Measurements from ENCODE around the gene CLEC5A.
"Not testable (repeated sequence)": the region's sequence is repeated elsewhere in the genome, so short reads cannot be mapped to it uniquely, and the experiment has no call there.

Gene CLEC5A

DNA sequence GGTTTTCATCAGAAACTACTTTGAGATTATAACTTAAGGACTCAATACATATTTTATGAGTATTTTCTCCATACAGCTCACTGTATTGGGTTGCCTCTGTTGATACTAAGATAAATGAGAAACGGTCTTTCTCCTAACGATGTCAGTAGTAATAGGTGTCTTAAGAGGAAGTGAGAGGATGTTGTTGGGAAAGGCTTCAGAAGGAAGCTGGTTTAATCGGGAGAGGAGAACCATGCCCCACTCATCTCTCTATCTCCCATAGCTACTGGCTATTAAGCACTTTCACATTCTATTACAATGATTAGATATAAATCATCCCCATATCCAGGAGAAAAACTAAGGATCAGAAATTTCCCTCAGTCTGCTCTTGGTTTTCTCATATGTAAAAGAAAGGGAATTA lies 2.0 kb downstream of the CLEC5A start:
- H3K27ac ChIP-seq (ENCODE audit: low read length) = no peak overlapping the region
- no peaks in the 10 kb centered on the region for H3K4me1 ChIP-seq (ENCODE audit: insufficient read depth, low read length)
- H3K36me3 ChIP-seq (ENCODE audit: insufficient read depth, low read depth, low read length) = no peaks in the 10 kb centered on the region
- H3K4me3 ChIP-seq (ENCODE audit: low read length) = no peak overlapping the region
- no peak overlapping the region for H3K9ac ChIP-seq (ENCODE audit: low read depth, low read length)
- no peaks in the 10 kb centered on the region for H3K27me3 ChIP-seq (ENCODE audit: insufficient read depth, low read length)
- H3K9me3 ChIP-seq (ENCODE audit: insufficient read depth, low read depth, low read length) = peaks cover 8% of the 10 kb centered on the region; the same call in 1 of the 2 replicates

DNA sequence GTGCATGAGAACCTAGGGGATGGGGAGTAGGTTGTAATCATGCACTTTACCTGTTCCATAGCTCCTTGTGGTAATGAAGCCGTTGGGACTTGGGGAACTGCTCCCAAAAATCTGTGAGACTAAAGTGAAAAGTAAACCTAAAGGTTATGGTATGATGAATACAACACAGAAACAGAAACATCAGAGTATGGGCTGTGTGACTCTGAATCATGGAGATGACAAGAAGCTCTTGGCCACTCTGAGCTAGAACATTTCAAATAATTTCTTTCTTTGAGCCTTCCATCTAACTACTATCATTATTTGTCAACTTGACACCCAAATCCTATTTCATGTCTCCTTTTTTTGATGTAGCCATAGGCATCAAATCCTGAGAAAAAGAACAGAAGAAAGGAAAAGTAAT lies 2.9 kb downstream of the CLEC5A start:
- H3K4me3 ChIP-seq (ENCODE audit: low read length) = no peak overlapping the region
- H3K27me3 ChIP-seq (ENCODE audit: insufficient read depth, low read length) = no peaks in the 10 kb centered on the region
- H3K27ac ChIP-seq (ENCODE audit: low read length) = no peak overlapping the region
- H3K9ac ChIP-seq (ENCODE audit: low read depth, low read length) = no peak overlapping the region
- H3K9me3 ChIP-seq (ENCODE audit: insufficient read depth, low read depth, low read length) = peaks cover 8% of the 10 kb centered on the region; the same call in 1 of the 2 replicates
- no peaks in the 10 kb centered on the region for H3K4me1 ChIP-seq (ENCODE audit: insufficient read depth, low read length)
- H3K36me3 ChIP-seq (ENCODE audit: insufficient read depth, low read depth, low read length) = no peaks in the 10 kb centered on the region

DNA sequence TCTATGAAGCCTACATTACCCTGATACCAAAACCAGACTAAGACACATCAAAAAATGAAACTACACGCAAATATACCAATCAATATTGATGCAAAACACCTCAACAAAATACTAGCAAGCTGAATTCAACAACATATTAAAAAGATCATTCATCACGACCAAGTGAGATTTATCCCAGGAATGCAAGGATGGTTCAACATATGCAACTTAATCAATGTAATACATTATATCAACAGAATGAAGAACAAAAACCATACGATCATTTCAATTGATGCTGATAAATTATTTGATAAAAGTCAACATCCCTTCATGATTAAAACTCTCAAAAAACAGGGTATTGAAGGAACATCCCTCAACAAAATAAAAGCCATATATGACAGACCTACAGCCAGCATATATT lies 5.7 kb downstream of the CLEC5A start:
- H3K4me3 ChIP-seq (ENCODE audit: low read length) = no peak overlapping the region
- peaks cover 8% of the 10 kb centered on the region; the same call in 1 of the 2 replicates for H3K9me3 ChIP-seq (ENCODE audit: insufficient read depth, low read depth, low read length)
- no peak overlapping the region for H3K27ac ChIP-seq (ENCODE audit: low read length)
- no peaks in the 10 kb centered on the region for H3K4me1 ChIP-seq (ENCODE audit: insufficient read depth, low read length)
- no peak overlapping the region for H3K9ac ChIP-seq (ENCODE audit: low read depth, low read length)
- H3K27me3 ChIP-seq (ENCODE audit: insufficient read depth, low read length) = no peaks in the 10 kb centered on the region
- no peaks in the 10 kb centered on the region for H3K36me3 ChIP-seq (ENCODE audit: insufficient read depth, low read depth, low read length)

DNA sequence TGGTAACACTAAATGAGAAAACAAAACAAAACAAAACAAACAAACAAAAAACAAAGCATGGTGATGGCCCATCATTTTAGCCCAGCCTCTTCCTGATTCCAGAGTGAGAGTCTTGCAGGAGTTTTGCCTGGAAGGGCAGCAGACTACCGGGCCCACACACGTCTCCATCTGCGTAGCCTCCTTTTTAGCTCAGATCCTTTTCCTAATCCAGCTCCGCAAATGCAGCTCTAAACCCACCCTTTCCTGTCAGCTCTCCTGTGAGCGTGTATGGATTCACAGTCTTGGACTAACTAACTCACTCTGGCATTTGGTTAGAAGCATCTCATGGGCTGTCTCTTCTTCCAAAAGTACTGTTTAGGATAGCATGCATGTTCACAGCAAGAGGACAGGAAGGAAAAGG lies 16.6 kb downstream of the CLEC5A start:
- Histone ChIP-seq H3K27me3 (ENCODE audit: insufficient read depth, low read length) (no peaks in the 10 kb centered on the region), H3K9ac (ENCODE audit: low read depth, low read length) (no peak overlapping the region), H3K27ac (ENCODE audit: low read length) (no peak overlapping the region), H3K4me1 (ENCODE audit: insufficient read depth, low read length) (no peaks in the 10 kb centered on the region), H3K4me3 (ENCODE audit: low read length) (no peak overlapping the region), H3K9me3 (ENCODE audit: insufficient read depth, low read depth, low read length) (no peaks in the 10 kb centered on the region), H3K36me3 (ENCODE audit: insufficient read depth, low read depth, low read length) (no peaks in the 10 kb centered on the region)

DNA sequence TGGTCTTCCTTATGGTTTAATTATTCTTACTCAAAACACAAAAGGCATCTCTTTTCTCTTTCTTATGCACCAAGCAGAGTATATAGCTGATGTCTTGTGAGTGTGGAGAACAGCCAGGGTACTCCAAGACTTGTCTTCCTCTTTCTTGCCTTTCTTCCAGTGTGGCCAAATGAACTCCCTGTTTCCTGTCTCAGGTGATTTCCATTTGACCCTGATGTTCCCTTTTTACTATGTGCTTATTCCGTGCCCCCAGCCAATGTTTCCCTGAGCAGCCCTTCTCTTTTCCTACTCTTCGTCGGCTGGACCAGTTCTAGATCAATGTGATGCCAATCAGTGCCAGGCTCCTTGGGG lies 18.0 kb downstream of the CLEC5A start:
- no peaks in the 10 kb centered on the region for H3K4me1 ChIP-seq (ENCODE audit: insufficient read depth, low read length)
- no peaks in the 10 kb centered on the region for H3K9me3 ChIP-seq (ENCODE audit: insufficient read depth, low read depth, low read length)
- H3K27me3 ChIP-seq (ENCODE audit: insufficient read depth, low read length) = no peaks in the 10 kb centered on the region
- H3K36me3 ChIP-seq (ENCODE audit: insufficient read depth, low read depth, low read length) = no peaks in the 10 kb centered on the region
- no peak overlapping the region for H3K9ac ChIP-seq (ENCODE audit: low read depth, low read length)
- no peak overlapping the region for H3K27ac ChIP-seq (ENCODE audit: low read length)
- H3K4me3 ChIP-seq (ENCODE audit: low read length) = no peak overlapping the region

DNA sequence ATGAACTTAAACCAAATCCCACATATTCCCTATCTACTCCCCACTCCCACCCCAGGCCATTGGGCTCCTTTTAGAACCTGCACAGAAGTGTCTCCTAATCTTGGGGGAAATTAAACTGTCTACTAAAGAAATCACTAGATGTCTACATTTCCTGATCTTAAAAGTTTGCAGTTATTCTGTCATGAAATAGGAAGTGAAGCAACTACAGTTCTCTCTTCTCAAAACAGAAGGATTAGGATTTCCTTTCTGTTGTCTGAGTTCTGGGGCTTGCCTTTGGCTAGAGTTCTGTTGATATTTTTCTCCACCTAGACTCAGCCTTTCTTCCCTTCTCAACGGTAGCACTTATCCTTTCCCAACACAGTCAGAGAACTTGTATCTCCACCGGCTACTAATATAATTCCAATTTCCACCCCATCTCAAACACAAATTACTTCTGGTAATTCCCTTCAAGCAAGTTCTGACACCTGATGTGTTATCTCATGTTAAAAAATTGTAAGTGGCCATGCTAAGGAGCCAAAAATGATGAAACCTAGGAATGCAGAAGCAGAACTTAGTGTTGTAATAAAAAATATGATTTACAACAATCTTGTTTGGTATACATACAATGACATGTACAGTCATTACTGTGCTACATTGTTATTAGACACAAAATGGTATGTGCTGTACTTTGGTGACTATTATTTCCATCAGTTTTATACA lies 18.5 kb downstream of the CLEC5A start:
- Histone ChIP-seq H3K4me1 (ENCODE audit: insufficient read depth, low read length) (no peaks in the 10 kb centered on the region), H3K4me3 (ENCODE audit: low read length) (no peak overlapping the region), H3K9me3 (ENCODE audit: insufficient read depth, low read depth, low read length) (no peaks in the 10 kb centered on the region), H3K9ac (ENCODE audit: low read depth, low read length) (no peak overlapping the region), H3K27ac (ENCODE audit: low read length) (no peak overlapping the region), H3K27me3 (ENCODE audit: insufficient read depth, low read length) (no peaks in the 10 kb centered on the region), H3K36me3 (ENCODE audit: insufficient read depth, low read depth, low read length) (no peaks in the 10 kb centered on the region)

DNA sequence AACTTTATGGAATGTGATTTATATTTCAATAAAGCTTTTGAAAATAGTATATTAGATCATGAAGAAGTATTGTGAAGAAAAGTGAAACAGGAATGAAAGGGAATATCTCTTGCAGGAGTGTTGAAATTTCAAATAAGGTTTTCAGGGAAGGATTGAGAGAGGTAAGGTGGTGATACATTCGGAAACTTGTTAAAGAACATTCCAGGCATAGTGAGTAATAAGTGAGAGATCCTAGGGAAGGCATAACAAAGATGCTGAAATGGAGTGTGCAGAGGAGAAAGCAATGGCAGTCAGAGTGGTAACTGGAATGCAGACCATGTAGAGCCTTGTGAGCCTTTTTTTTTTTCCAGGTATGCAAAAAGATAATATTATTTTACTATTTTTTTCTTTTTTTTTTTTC lies 26.5 kb downstream of the CLEC5A start:
- Histone ChIP-seq H3K27ac (ENCODE audit: low read length) (no peak overlapping the region), H3K4me1 (ENCODE audit: insufficient read depth, low read length) (no peaks in the 10 kb centered on the region), H3K36me3 (ENCODE audit: insufficient read depth, low read depth, low read length) (no peaks in the 10 kb centered on the region), H3K27me3 (ENCODE audit: insufficient read depth, low read length) (no peaks in the 10 kb centered on the region), H3K9ac (ENCODE audit: low read depth, low read length) (no peak overlapping the region), H3K9me3 (ENCODE audit: insufficient read depth, low read depth, low read length) (no peaks in the 10 kb centered on the region), H3K4me3 (ENCODE audit: low read length) (no peak overlapping the region)

DNA sequence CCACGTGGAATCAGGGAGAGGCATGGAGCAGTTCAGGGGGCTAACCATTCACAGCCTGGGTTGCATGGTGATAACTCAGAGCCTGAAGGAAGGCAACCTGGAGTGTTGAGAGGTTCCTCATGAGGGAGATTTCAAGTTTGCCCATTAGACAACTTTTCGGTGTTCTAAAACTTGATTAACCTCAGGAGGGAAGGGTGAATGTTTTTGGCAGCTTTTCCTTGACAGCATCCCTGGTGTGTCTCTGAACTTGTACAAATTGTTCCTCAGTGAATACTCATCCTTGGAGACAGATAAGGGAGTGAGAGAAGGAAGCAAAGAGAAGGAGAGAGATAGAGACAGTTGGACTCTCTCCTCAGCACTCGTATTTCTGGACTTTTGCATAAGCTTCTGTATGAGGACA lies 30.7 kb downstream of the CLEC5A start, which contains the start of gene OR9A4:
Gene OR9A4 (plus strand): TSS at position 301 of the 400 bp plus-strand sequence. CDS start 2,477 bp downstream, outside the sequence.
- Histone ChIP-seq H3K27me3 (ENCODE audit: insufficient read depth, low read length) (no peaks in the 10 kb centered on the region), H3K9ac (ENCODE audit: low read depth, low read length) (no peak within 1 kb of the TSS), H3K4me3 (ENCODE audit: low read length) (no peak within 1 kb of the TSS), H3K36me3 (ENCODE audit: insufficient read depth, low read depth, low read length) (no peaks in the 10 kb centered on the region), H3K9me3 (ENCODE audit: insufficient read depth, low read depth, low read length) (no peaks in the 10 kb centered on the region), H3K4me1 (ENCODE audit: insufficient read depth, low read length) (no peaks in the 10 kb centered on the region), H3K27ac (ENCODE audit: low read length) (no peak within 1 kb of the TSS)

DNA sequence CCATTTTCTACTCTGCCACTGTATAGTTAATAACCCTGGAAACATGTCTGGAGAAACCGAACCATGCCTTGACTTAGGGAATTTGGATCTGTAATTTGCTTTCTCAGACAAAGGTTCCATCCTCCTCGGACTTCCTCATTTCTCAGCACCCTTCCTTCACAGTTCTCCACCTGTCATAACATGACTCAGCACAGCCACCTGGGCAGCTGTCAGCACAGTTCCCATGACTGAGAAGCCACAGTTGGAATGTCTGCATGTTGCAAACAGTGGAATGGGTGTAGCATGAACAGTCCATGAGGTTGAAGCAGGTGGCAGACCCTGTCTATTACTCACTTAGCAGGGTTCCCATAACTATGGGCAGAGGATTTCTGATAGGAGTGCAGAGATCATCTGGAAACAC lies 31.2 kb downstream of the CLEC5A start:
- H3K36me3 ChIP-seq (ENCODE audit: insufficient read depth, low read depth, low read length) = no peaks in the 10 kb centered on the region
- no peak overlapping the region for H3K9ac ChIP-seq (ENCODE audit: low read depth, low read length)
- no peak overlapping the region for H3K27ac ChIP-seq (ENCODE audit: low read length)
- no peak overlapping the region for H3K4me3 ChIP-seq (ENCODE audit: low read length)
- H3K27me3 ChIP-seq (ENCODE audit: insufficient read depth, low read length) = no peaks in the 10 kb centered on the region
- no peaks in the 10 kb centered on the region for H3K4me1 ChIP-seq (ENCODE audit: insufficient read depth, low read length)
- H3K9me3 ChIP-seq (ENCODE audit: insufficient read depth, low read depth, low read length) = no peaks in the 10 kb centered on the region

DNA sequence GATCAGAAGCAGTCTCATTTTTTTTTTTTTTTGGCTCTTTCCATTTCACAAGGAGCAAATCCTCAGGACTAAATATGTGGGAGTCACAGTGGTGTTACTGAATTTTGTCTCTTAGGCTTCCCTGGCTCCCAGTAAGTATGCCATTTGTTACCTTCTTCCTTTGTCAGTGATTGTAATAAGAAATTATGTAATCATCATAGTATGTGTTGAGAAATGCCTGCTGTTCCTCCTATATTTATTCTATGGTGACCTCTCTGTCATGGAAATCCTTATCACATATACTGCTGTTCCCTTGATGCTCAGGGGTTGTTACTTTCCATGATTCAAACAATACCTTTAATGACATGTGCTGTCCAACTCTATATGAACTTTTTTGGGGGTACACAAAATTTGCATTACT lies 35.4 kb downstream of the CLEC5A start:
- no peaks in the 10 kb centered on the region for H3K4me1 ChIP-seq (ENCODE audit: insufficient read depth, low read length)
- H3K36me3 ChIP-seq (ENCODE audit: insufficient read depth, low read depth, low read length) = no peaks in the 10 kb centered on the region
- no peak overlapping the region for H3K9ac ChIP-seq (ENCODE audit: low read depth, low read length)
- H3K27me3 ChIP-seq (ENCODE audit: insufficient read depth, low read length) = no peaks in the 10 kb centered on the region
- no peak overlapping the region for H3K27ac ChIP-seq (ENCODE audit: low read length)
- H3K4me3 ChIP-seq (ENCODE audit: low read length) = no peak overlapping the region
- no peaks in the 10 kb centered on the region for H3K9me3 ChIP-seq (ENCODE audit: insufficient read depth, low read depth, low read length)

DNA sequence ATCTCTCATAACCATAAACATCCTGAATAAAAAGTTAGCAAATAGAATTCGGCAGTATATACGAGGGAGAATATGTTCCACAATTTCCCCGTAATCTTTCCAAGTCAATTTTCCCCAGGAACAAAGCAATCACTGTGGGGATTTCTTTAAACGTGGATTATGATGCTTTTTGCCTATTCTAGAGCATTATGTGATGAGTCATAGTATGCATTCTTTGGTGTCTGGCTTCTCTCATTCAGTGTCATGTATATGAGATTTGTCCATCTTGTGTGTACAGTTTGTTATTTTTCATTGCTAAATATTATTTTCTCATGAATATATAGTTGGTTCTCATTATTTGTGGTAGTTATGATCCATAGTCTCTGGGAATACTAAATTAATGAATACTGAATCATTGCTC lies 40.5 kb downstream of the CLEC5A start:
- Histone ChIP-seq H3K27me3 (ENCODE audit: insufficient read depth, low read length) (no peaks in the 10 kb centered on the region), H3K9me3 (ENCODE audit: insufficient read depth, low read depth, low read length) (no peaks in the 10 kb centered on the region), H3K36me3 (ENCODE audit: insufficient read depth, low read depth, low read length) (no peaks in the 10 kb centered on the region), H3K27ac (ENCODE audit: low read length) (no peak overlapping the region), H3K9ac (ENCODE audit: low read depth, low read length) (no peak overlapping the region), H3K4me1 (ENCODE audit: insufficient read depth, low read length) (no peaks in the 10 kb centered on the region), H3K4me3 (ENCODE audit: low read length) (no peak overlapping the region)

DNA sequence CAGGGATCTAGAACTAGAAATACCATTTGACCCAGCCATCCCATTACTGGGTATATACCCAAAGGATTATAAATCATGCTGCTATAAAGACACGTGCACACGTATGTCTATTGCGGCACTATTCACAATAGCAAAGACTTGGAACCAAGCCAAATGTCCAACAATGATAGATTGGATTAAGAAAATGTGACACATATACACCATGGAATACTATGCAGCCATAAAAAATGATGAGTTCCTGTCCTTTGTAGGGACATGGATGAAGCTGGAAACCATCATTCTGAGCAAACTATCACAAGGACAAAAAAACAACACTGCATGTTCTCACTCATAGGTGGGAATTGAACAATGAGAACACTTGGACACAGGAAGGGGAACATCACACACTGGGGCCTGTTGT lies 47.4 kb downstream of the CLEC5A start:
- not testable (repeated sequence) for H3K4me1 ChIP-seq (ENCODE audit: insufficient read depth, low read length)

More for the DNA sequence above, 47.4 kb downstream of the CLEC5A start:
- not testable (repeated sequence) for H3K36me3 ChIP-seq (ENCODE audit: insufficient read depth, low read depth, low read length); H3K27ac ChIP-seq (ENCODE audit: low read length); H3K9me3 ChIP-seq (ENCODE audit: insufficient read depth, low read depth, low read length); H3K27me3 ChIP-seq (ENCODE audit: insufficient read depth, low read length); H3K4me3 ChIP-seq (ENCODE audit: low read length); H3K9ac ChIP-seq (ENCODE audit: low read depth, low read length)
